ENCODE results near the gene SLC22A3. TPM values are rescaled to one million over a fixed set of nuclear protein-coding genes. Genes with fewer than 3 reads are reported as not detected.

SLC22A3 gene
- total and polyA plus RNA-seq, 2 of the 13 experiments (the other 11 are each of a cell fraction or from before 2014, with no cell fraction given), result 12.0 to 31.5 TPM

DNA sequence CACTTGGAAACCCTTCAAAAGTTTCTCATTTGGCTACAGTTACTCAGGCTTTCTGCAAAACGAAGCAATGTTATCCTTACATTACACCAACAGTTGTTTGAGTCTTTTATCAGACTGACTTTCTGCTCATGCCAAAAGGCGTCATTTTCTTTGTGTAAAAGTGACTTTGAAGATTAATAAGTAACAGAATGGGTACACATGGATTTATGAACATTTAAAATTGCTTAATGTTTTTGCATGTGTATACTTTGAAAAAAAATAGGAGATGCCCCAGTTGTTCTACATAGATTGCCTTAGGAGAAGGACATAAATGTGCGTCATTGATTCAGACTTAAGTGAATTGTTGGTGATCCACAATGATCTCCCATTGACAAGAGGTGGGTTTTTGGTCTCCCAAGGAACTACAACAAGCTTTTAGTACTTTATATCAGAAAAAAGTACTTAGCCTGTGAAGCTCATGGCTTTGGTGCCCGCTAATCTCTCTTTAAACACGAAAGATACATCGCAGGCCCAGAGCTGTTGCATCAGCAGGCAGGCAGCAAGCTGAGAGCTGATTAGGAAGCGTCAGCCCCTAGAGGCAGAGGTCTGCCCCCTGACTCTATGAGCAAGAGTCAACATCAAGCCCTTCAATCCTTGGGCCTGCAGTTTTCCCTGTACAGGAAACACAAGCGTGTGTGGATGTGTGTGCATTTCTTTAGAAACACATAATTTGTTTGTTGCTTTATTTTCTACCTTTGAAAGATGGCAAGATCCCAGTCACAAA, 45.9 kb downstream of the SLC22A3 start (continued):
- no peak; the same call in 1 of the 2 replicates for TF ChIP-seq ZNF687 (CRISPR knock-in tag; IDR thresholded peaks at IDR 0.05)
- TF ChIP-seq SOX5 (CRISPR knock-in tag; IDR thresholded peaks at IDR 0.05; ENCODE audit: borderline replicate concordance), result peak; percentile 12; the same call in 1 of the 2 replicates
- TF ChIP-seq, protein P1, sequence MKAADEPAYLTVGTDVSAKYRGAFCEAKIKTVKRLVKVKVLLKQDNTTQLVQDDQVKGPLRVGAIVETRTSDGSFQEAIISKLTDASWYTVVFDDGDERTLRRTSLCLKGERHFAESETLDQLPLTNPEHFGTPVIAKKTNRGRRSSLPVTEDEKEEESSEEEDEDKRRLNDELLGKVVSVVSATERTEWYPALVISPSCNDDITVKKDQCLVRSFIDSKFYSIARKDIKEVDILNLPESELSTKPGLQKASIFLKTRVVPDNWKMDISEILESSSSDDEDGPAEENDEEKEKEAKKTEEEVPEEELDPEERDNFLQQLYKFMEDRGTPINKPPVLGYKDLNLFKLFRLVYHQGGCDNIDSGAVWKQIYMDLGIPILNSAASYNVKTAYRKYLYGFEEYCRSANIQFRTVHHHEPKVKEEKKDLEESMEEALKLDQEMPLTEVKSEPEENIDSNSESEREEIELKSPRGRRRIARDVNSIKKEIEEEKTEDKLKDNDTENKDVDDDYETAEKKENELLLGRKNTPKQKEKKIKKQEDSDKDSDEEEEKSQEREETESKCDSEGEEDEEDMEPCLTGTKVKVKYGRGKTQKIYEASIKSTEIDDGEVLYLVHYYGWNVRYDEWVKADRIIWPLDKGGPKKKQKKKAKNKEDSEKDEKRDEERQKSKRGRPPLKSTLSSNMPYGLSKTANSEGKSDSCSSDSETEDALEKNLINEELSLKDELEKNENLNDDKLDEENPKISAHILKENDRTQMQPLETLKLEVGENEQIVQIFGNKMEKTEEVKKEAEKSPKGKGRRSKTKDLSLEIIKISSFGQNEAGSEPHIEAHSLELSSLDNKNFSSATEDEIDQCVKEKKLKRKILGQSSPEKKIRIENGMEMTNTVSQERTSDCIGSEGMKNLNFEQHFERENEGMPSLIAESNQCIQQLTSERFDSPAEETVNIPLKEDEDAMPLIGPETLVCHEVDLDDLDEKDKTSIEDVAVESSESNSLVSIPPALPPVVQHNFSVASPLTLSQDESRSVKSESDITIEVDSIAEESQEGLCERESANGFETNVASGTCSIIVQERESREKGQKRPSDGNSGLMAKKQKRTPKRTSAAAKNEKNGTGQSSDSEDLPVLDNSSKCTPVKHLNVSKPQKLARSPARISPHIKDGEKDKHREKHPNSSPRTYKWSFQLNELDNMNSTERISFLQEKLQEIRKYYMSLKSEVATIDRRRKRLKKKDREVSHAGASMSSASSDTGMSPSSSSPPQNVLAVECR (CRISPR knock-in tag; IDR thresholded peaks at IDR 0.05; ENCODE audit: borderline replicate concordance), result peak; percentile 65; the same call in 1 of the 2 replicates
- peak; percentile 85 for TF ChIP-seq MIER3 (CRISPR knock-in tag; IDR thresholded peaks at IDR 0.05; ENCODE audit: borderline replicate concordance)
- peak; percentile 71; the same call in 1 of the 2 replicates for TF ChIP-seq ZNF350 (CRISPR knock-in tag; IDR thresholded peaks at IDR 0.05; ENCODE audit: borderline replicate concordance, low read depth)
- TF ChIP-seq NR2F6 (IDR thresholded peaks at IDR 0.05), result no peak; the same call in 1 of the 2 replicates
- TF ChIP-seq NR2F6 (CRISPR knock-in tag; IDR thresholded peaks at IDR 0.05), result peak; percentile 57
- peak; percentile 87; the same call in 1 of the 2 replicates for TF ChIP-seq ZNF580 (CRISPR knock-in tag; IDR thresholded peaks at IDR 0.05; ENCODE audit: borderline replicate concordance, low read depth)
- TF ChIP-seq PHF8 (CRISPR knock-in tag; IDR thresholded peaks at IDR 0.05), result peak; percentile 57; the same call in 1 of the 2 replicates
- TF ChIP-seq, protein P2, sequence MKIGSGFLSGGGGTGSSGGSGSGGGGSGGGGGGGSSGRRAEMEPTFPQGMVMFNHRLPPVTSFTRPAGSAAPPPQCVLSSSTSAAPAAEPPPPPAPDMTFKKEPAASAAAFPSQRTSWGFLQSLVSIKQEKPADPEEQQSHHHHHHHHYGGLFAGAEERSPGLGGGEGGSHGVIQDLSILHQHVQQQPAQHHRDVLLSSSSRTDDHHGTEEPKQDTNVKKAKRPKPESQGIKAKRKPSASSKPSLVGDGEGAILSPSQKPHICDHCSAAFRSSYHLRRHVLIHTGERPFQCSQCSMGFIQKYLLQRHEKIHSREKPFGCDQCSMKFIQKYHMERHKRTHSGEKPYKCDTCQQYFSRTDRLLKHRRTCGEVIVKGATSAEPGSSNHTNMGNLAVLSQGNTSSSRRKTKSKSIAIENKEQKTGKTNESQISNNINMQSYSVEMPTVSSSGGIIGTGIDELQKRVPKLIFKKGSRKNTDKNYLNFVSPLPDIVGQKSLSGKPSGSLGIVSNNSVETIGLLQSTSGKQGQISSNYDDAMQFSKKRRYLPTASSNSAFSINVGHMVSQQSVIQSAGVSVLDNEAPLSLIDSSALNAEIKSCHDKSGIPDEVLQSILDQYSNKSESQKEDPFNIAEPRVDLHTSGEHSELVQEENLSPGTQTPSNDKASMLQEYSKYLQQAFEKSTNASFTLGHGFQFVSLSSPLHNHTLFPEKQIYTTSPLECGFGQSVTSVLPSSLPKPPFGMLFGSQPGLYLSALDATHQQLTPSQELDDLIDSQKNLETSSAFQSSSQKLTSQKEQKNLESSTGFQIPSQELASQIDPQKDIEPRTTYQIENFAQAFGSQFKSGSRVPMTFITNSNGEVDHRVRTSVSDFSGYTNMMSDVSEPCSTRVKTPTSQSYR (CRISPR knock-in tag; IDR thresholded peaks at IDR 0.05; ENCODE audit: borderline replicate concordance), result peak; percentile 10; the same call in 1 of the 2 replicates
- TF ChIP-seq ZNF20 (CRISPR knock-in tag; IDR thresholded peaks at IDR 0.05), result peak; percentile 51; the same call in 1 of the 2 replicates
- peak; percentile 83; the same call in 1 of the 2 replicates for TF ChIP-seq TBX2 (CRISPR knock-in tag; IDR thresholded peaks at IDR 0.05; ENCODE audit: borderline replicate concordance)
- no peak for TF ChIP-seq ZNF672 (CRISPR knock-in tag; IDR thresholded peaks at IDR 0.05)
- TF ChIP-seq KDM2A (CRISPR knock-in tag; IDR thresholded peaks at IDR 0.05; ENCODE audit: borderline replicate concordance, low read depth), result peak; percentile 80
- no peak for TF ChIP-seq ELF1 (CRISPR knock-in tag; IDR thresholded peaks at IDR 0.05)
- no peak for TF ChIP-seq IRX3 (CRISPR knock-in tag; IDR thresholded peaks at IDR 0.05; ENCODE audit: borderline replicate concordance, low read depth)
- peak; percentile 64; the same call in 1 of the 2 replicates for TF ChIP-seq TGIF2 (CRISPR knock-in tag; IDR thresholded peaks at IDR 0.05)
- 0 out of 2 replicates have a peak, but pooled peaks have one; percentile 63 for TF ChIP-seq TOE1 (CRISPR knock-in tag; IDR thresholded peaks at IDR 0.05)

Measured in HepG2 (cell line).